HAP-1 (cell line): ENCODE data around the gene DPH3.

Source experiments
- DNase-seq, 2 experiments: peaks; one replicate each; pipeline ENCODE4 v3.0.0-alpha.2; 2016 to 2020; ENCODE audit warnings: low spot score in 2 of 2
- H3K27me3 ChIP-seq: fragments of 250-450 bp; sonication (Bioruptor Pico); 2 replicates; pipeline ENCODE4 v1.5.1; 2020; ENCODE audit warnings: low read depth, mild to moderate bottlenecking, moderate library complexity
- H3K36me3 ChIP-seq: fragments of 250-450 bp; sonication (Bioruptor Pico); replicated peaks from 2 replicates; pipeline ENCODE4 v1.5.1; 2020; ENCODE audit warnings: mild to moderate bottlenecking
- H3K4me1 ChIP-seq: fragments of 250-450 bp; sonication (Bioruptor Pico); 2 replicates; pipeline ENCODE4 v1.5.1; 2020; ENCODE audit warnings: mild to moderate bottlenecking
- H3K4me3 ChIP-seq: fragments of 250-450 bp; sonication (Bioruptor Pico); 2 replicates; pipeline ENCODE4 v1.5.1; 2020; ENCODE audit warnings: mild to moderate bottlenecking, moderate library complexity
- H3K9me3 ChIP-seq: fragments of 250-450 bp; sonication (Bioruptor Pico); 2 replicates; pipeline ENCODE4 v1.5.1; 2020; ENCODE audit warnings: mild to moderate bottlenecking, moderate library complexity
- in situ Hi-C: fragments of 300-500 bp; cut with MboI; formaldehyde crosslinking; loops from 3 replicates; pipeline ENCODE4 v1.14.3; 2020; ENCODE audit warnings: low sequenced_read_pairs, inconsistent platforms, mixed read lengths

DPH3 gene

DNA sequence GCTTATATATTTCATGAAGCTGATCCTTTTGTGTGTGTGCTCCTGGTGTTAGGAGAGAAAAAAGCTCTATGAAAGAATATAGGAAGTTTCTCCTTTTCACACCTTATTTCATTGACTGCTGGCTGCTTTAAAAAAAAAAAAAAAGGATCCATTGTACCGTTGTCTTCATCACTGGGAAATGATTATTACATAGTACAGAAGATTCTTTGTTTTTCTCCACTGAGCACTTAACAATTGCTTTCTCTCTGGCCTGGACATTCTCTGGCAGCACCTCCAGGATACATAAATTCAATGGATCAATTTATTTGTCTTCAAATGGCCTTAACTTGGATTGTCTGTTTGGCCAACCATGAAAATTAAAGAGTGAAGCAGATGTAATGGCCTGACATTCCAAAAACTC lies 37.2 kb downstream of the DPH3 start:
- Histone ChIP-seq H3K9me3 (no peaks in the 10 kb centered on the region), H3K36me3 (no peaks in the 10 kb centered on the region), H3K4me1 (no peaks in the 10 kb centered on the region), H3K4me3 (no peak overlapping the region), H3K27me3 (peaks cover 4% of the 10 kb centered on the region; the same call in 1 of the 2 replicates)
- in situ Hi-C loops = no loop called here
- DNase-seq = no peak

DNA sequence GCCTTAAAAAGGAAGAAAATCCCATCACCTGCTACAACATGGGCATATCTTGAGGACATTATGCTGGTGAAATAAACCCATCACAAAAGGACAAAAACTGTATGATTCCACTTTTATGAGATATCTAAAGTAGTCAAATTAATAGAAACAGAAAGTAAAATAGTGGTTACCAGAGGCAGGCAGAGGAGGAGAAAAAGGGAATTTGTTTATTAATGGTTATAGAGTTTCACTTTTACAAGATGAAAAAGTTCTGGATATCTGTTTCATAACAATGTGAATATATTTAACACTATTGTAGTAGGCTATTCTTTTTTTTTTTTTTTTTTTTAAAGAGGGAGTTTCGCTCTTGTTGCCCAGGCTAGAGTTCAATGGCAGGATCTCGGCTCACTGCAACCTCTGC lies 40.4 kb downstream of the DPH3 start:
- H3K36me3 ChIP-seq = no peaks in the 10 kb centered on the region
- DNase-seq = no peak
- in situ Hi-C loops = no loop called here
- no peaks in the 10 kb centered on the region for H3K9me3 ChIP-seq
- peaks cover 4% of the 10 kb centered on the region; the same call in 1 of the 2 replicates for H3K27me3 ChIP-seq
- no peak overlapping the region for H3K4me3 ChIP-seq
- H3K4me1 ChIP-seq = no peaks in the 10 kb centered on the region

DNA sequence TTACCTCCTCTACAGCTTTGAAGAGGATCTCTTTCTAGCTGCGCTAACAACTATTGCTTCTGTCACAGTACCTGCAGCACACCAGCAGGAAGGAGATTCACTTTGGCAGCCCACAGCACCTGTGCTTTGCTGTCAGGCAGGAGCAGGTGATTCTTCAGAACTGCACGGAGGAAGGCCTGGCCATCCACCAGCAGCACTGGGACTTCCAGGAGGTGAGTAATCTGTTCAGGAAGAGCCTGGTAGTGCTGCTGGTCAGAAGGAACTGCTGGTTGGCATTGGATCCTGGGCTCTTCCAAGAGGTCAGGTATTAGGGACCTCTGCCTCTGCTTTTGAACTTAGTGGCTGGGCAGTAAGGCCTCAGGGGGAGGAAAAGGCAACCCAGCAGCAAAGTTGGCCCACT lies 42.2 kb downstream of the DPH3 start:
- H3K4me3 ChIP-seq = no peak overlapping the region
- no peaks in the 10 kb centered on the region for H3K4me1 ChIP-seq
- no peak for DNase-seq
- in situ Hi-C loops = no loop called here
- no peaks in the 10 kb centered on the region for H3K27me3 ChIP-seq
- H3K36me3 ChIP-seq = no peaks in the 10 kb centered on the region
- no peaks in the 10 kb centered on the region for H3K9me3 ChIP-seq

DNA sequence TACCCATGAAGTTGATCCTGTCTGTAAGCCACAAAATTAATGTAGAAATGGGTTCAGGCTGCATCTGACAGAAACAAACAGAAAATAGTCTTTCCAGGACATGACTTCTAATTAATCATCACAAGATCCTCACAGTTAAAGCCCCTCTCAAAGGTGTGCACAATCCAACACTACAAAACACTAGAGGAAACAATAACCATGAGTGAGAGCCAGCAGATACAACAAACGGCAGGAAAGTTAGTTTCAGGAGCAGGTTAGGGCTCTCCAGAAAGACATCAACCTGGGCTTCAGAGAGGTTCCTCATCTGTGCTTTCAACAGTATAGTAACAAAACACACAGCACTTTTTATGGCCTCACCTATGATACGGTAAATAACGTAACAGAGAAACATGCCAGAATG lies 42.8 kb downstream of the DPH3 start:
- in situ Hi-C loops = no loop called here
- H3K36me3 ChIP-seq = no peaks in the 10 kb centered on the region
- no peak for DNase-seq

DNA sequence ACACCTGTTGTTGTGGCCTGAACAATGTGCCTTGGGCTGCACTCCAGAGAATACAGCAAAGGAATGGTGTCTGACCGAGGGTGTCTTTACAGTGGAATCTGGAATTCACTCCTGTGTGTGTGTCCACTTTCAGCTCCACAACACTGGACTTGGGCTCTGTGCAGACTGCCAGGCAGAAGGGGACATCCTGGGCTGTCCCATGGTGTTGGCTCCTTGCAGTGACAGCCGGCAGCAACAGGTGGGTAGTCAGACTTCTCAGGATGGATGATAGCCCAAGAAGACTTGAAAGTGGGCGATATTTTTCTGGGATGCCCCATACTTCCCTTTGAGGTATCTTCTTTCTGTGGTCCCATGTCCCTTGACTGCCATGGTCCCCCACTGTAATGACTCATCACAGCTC lies 45.0 kb downstream of the DPH3 start:
- Histone ChIP-seq H3K27me3 (no peaks in the 10 kb centered on the region), H3K36me3 (no peaks in the 10 kb centered on the region), H3K4me1 (no peaks in the 10 kb centered on the region), H3K4me3 (no peak overlapping the region), H3K9me3 (no peaks in the 10 kb centered on the region)
- in situ Hi-C loops = no loop called here
- no peak for DNase-seq

More for the DNA sequence above, 42.8 kb downstream of the DPH3 start:
- Histone ChIP-seq H3K4me1 (no peaks in the 10 kb centered on the region), H3K4me3 (no peak overlapping the region), H3K27me3 (no peaks in the 10 kb centered on the region), H3K9me3 (no peaks in the 10 kb centered on the region)

DNA sequence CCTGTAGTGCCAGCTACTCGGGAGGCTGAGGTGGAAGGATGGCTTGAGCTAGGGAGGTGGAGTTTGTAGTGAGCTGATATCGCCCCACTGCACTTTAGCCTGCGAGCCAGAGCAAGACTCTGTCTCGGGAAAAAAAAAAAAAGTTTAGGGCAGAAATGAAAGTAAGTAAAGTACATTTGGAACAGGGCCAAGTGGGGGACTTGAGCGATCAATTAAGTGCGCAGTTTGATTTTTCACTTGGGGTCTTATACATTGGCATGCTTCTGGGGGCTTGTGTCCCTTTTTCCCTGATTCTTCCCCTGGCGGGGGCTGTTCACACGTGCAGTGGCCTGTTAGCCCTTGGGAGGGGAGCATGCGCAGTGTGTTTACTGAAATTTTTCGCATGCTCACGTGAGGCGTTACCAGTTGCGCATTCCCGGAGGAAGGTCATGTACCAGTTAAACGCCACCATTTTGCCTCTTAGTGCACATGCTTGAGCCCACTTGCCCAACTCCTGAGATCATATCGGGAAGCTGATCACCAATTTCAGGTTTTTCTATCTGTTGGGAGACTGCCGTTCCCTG lies 48.3 kb downstream of the DPH3 start:
- H3K4me3 ChIP-seq = no peak overlapping the region
- H3K27me3 ChIP-seq = peaks cover 3% of the 10 kb centered on the region; the same call in 1 of the 2 replicates
- H3K4me1 ChIP-seq = no peaks in the 10 kb centered on the region
- H3K36me3 ChIP-seq = no peaks in the 10 kb centered on the region
- no peak for DNase-seq
- H3K9me3 ChIP-seq = no peaks in the 10 kb centered on the region
- in situ Hi-C loops = no loop called here

DNA sequence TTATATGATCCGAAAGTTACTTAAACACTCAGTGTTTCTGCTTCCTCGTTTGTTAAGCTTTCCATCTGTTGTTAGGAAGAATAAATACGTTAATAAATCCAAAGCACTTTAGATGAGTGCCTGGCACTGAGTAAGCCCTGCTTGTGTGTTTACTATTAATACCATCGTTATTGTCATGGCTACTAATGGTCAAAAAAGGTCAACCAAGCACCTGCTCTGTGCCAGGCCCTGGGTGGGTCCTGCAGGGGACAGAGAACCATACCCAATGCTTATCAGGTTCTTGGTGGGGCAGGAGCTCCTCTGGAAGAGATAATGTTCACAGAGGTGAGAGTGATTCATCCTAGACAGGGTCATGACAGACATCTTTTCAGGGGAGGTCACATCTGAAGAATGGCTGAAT lies 50.4 kb downstream of the DPH3 start:
- in situ Hi-C loops = no loop called here
- H3K4me3 ChIP-seq = no peak overlapping the region
- no peaks in the 10 kb centered on the region for H3K9me3 ChIP-seq
- H3K36me3 ChIP-seq = no peaks in the 10 kb centered on the region
- peaks cover 4% of the 10 kb centered on the region; the same call in 1 of the 2 replicates for H3K27me3 ChIP-seq
- H3K4me1 ChIP-seq = no peaks in the 10 kb centered on the region
- DNase-seq = no peak

DNA sequence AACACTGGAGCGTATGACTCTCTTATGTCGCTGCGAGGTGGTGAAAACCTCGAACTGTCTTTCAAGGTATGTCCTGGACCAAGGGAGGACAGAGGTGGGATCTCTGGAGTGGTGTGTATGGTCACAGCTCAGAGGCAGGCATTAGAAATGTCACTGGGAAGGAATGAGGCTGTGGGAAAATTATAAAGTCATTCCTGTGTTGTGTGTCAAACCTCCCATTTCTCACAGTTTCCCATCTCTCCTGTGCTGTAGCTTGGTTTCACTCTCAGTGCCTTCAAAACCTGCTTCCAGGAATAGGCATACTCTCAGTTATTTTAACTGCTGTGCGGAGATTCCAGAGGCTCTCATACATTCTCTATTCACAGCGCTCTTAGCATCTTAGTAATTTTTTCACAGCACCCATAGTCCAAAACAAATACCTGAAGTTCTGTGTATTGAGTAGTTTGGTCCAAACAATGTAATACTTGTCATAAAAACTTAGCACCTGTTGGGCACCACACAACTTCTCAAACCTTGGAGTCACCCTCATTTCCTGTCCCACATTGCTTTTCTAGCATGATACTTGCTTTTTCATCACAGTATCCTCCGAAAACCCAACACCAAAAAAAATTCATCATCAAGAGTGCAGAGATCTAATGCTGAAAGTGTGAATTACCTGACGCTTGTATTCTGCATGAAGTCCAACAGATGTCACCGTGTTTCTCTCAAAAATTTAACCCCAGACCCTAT lies 53.4 kb downstream of the DPH3 start:
- DNase-seq = no peak
- Histone ChIP-seq H3K36me3 (no peaks in the 10 kb centered on the region), H3K9me3 (no peaks in the 10 kb centered on the region), H3K4me3 (no peak overlapping the region), H3K4me1 (no peaks in the 10 kb centered on the region), H3K27me3 (peaks cover 4% of the 10 kb centered on the region; the same call in 1 of the 2 replicates)
- in situ Hi-C loops = no loop called here
